Osteoblast (primary cell): Measurements from ENCODE around the gene UQCR11. TPM values are rescaled to one million over a fixed set of nuclear protein-coding genes. Genes with fewer than 3 reads are reported as not detected.

Experiments used
- DNase-seq: peaks from one replicate; pipeline ENCODE4 v3.0.0; 2011; ENCODE audit warnings: low spot score, mixed read lengths; ENCODE audit not compliant: insufficient read length; ENCODE audit errors: missing footprints
- H2AFZ ChIP-seq: 2 replicates; pipeline ENCODE4 v1.6.0; 2011; ENCODE audit warnings: mild to moderate bottlenecking, low read length
- H3K27ac ChIP-seq: 2 replicates; pipeline ENCODE4 v1.5.1; 2011; ENCODE audit warnings: mild to moderate bottlenecking, low read depth, low read length, moderate library complexity
- H3K27me3 ChIP-seq: 2 replicates; pipeline ENCODE4 v1.6.0; 2012; ENCODE audit warnings: mild to moderate bottlenecking, control low read depth, inconsistent platforms, low read length, moderate library complexity; ENCODE audit not compliant: insufficient read depth
- H3K36me3 ChIP-seq: 2 replicates; pipeline ENCODE4 v1.5.1; 2011; ENCODE audit warnings: mild to moderate bottlenecking, low read length, control low read depth, moderate library complexity; ENCODE audit not compliant: insufficient read depth
- H3K4me1 ChIP-seq: 2 replicates; pipeline ENCODE4 v1.5.1; 2011; ENCODE audit warnings: mild to moderate bottlenecking, low read length, control low read depth, moderate library complexity; ENCODE audit not compliant: insufficient read depth
- H3K4me2 ChIP-seq: 2 replicates; pipeline ENCODE4 v1.6.0; 2011; ENCODE audit warnings: mild to moderate bottlenecking, low read length; ENCODE audit not compliant: insufficient read depth
- H3K4me3 ChIP-seq: fragments of 200-600 bp; sonication (generic); 3 replicates; pipeline ENCODE4 v1.5.1; 2012; ENCODE audit warnings: mild to moderate bottlenecking, low read length, inconsistent platforms; ENCODE audit not compliant: insufficient read depth
- H3K79me2 ChIP-seq: 2 replicates; pipeline ENCODE4 v1.6.0; 2012; ENCODE audit warnings: mild to moderate bottlenecking, low read length, control low read depth, inconsistent platforms; ENCODE audit not compliant: insufficient read depth
- H3K9me3 ChIP-seq: 2 replicates; pipeline ENCODE4 v1.5.1; 2011; ENCODE audit warnings: low read depth, low read length, control low read depth
- H4K20me1 ChIP-seq: 2 replicates; pipeline ENCODE4 v1.6.0; 2012; ENCODE audit warnings: mild to moderate bottlenecking, low read length, control low read depth; ENCODE audit not compliant: insufficient read depth
- total RNA-seq: library from RNA; depleted of rRNA; stranded (reverse); fragments of >200 nt; gene quantifications from 2 replicates; pipeline ENCODE4 v1.2.3, GENCODE V29; 2012
- TF ChIP-seq, protein P1 (sequence below): IDR thresholded peaks from 2 replicates; pipeline ENCODE4 v1.5.1; 2011; ENCODE audit warnings: mild to moderate bottlenecking, low read depth, low read length, moderate library complexity; ENCODE audit errors: extremely low read depth

Gene UQCR11
- total RNA-seq, 1 donor, result 39.4 TPM

DNA sequence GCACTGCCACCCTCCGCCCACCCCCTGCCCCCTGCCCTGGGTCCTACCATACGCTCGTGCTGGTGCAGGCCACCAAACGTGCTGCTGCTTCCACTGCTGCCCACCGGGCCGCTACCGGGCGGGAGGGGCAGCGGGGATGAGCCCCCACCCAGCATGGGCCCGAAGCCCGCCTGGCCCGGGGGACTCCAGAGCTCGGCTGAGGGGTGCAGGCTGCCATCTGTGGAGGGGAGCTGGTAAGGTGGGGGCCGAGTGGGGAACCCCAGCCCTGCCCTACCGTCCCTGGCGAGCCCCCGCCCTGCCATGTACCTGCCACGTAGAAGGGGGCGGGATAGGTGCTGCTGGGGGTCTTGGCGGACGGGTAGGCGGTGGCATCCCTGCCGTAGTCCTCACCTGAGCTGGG is 16.7 kb upstream of the UQCR11 start:
- DNase-seq, result no peak
- Histone ChIP-seq H4K20me1 (peaks cover 20% of the 10 kb centered on the region), H3K9me3 (no peaks in the 10 kb centered on the region), H3K4me1 (no peaks in the 10 kb centered on the region), H3K4me2 (no peak overlapping the region), H3K27ac (no peak overlapping the region), H2AFZ (no peak overlapping the region), H3K4me3 (no peak overlapping the region), H3K27me3 (no peaks in the 10 kb centered on the region), H3K36me3 (peaks cover 40% of the 10 kb centered on the region), H3K79me2 (no peaks in the 10 kb centered on the region)
- TF ChIP-seq, protein P1, sequence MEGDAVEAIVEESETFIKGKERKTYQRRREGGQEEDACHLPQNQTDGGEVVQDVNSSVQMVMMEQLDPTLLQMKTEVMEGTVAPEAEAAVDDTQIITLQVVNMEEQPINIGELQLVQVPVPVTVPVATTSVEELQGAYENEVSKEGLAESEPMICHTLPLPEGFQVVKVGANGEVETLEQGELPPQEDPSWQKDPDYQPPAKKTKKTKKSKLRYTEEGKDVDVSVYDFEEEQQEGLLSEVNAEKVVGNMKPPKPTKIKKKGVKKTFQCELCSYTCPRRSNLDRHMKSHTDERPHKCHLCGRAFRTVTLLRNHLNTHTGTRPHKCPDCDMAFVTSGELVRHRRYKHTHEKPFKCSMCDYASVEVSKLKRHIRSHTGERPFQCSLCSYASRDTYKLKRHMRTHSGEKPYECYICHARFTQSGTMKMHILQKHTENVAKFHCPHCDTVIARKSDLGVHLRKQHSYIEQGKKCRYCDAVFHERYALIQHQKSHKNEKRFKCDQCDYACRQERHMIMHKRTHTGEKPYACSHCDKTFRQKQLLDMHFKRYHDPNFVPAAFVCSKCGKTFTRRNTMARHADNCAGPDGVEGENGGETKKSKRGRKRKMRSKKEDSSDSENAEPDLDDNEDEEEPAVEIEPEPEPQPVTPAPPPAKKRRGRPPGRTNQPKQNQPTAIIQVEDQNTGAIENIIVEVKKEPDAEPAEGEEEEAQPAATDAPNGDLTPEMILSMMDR, result no peak

GRCh38 chr19:1621574-1621973 is 16.3 kb upstream of the UQCR11 start:
- no peak for DNase-seq
- Histone ChIP-seq H3K4me3 (no peak overlapping the region), H2AFZ (no peak overlapping the region), H3K27ac (no peak overlapping the region), H3K4me1 (no peaks in the 10 kb centered on the region), H3K79me2 (no peaks in the 10 kb centered on the region), H3K9me3 (no peaks in the 10 kb centered on the region), H3K4me2 (no peak overlapping the region), H3K27me3 (no peaks in the 10 kb centered on the region), H4K20me1 (peaks cover 23% of the 10 kb centered on the region), H3K36me3 (peaks cover 42% of the 10 kb centered on the region)
- TF ChIP-seq, protein P1, result no peak

GRCh38 chr19:1621021-1621420 is 15.8 kb upstream of the UQCR11 start:
- no peaks in the 10 kb centered on the region for H3K4me1 ChIP-seq
- no peaks in the 10 kb centered on the region for H3K79me2 ChIP-seq
- no peak overlapping the region for H3K4me3 ChIP-seq
- peaks cover 23% of the 10 kb centered on the region for H4K20me1 ChIP-seq
- no peak overlapping the region for H3K27ac ChIP-seq
- TF ChIP-seq, protein P1, result no peak
- H3K27me3 ChIP-seq, result no peaks in the 10 kb centered on the region
- H3K9me3 ChIP-seq, result no peaks in the 10 kb centered on the region
- no peak overlapping the region for H2AFZ ChIP-seq
- peaks cover 43% of the 10 kb centered on the region for H3K36me3 ChIP-seq
- no peak overlapping the region for H3K4me2 ChIP-seq
- DNase-seq, result no peak

- Histone ChIP-seq H3K4me3 (no peak overlapping the region), H3K27ac (no peak overlapping the region), H3K27me3 (no peaks in the 10 kb centered on the region), H3K9me3 (no peaks in the 10 kb centered on the region), H4K20me1 (peaks cover 23% of the 10 kb centered on the region), H3K36me3 (peaks cover 43% of the 10 kb centered on the region), H3K79me2 (no peaks in the 10 kb centered on the region), H3K4me2 (no peak overlapping the region), H3K4me1 (no peaks in the 10 kb centered on the region), H2AFZ (no peak overlapping the region)
- TF ChIP-seq, protein P1, result no peak
- no peak for DNase-seq
These were observed 15.2 kb upstream of the UQCR11 start for GRCh38 chr19:1620502-1620901.
